Thymus (tissue), 14 donors: ENCODE measurements around the gene DEFB125. TPM values are rescaled to one million over a fixed set of nuclear protein-coding genes. Genes with fewer than 3 reads are reported as not detected.

Experiments used
- DNase-seq, 9 donors: peaks; one replicate each; pipeline ENCODE4 v3.0.0-alpha.2; 2013; ENCODE audit warnings: low spot score in 9 of 9, low read depth in 6 of 9, missing footprints in 1 of 9
- H3K27ac ChIP-seq, 2 donors: one replicate each; pipeline ENCODE4 v1.5.1; 2013; ENCODE audit warnings: control low read depth in 1 of 2, low read depth in 1 of 2, low read length in 1 of 2, mild to moderate bottlenecking in 1 of 2, moderate library complexity in 1 of 2
- H3K27me3 ChIP-seq, 2 donors: one replicate each; pipeline ENCODE4 v1.5.1; 2013; ENCODE audit warnings: low read length in 1 of 2; ENCODE audit not compliant: control insufficient read depth in 2 of 2, insufficient read depth in 1 of 2
- H3K36me3 ChIP-seq, 2 donors: one replicate each; pipeline ENCODE4 v1.5.1; 2013; ENCODE audit warnings: low read length in 1 of 2, mild to moderate bottlenecking in 1 of 2, moderate library complexity in 1 of 2; ENCODE audit not compliant: control insufficient read depth in 2 of 2, insufficient read depth in 2 of 2
- H3K4me1 ChIP-seq, 2 donors: one replicate each; pipeline ENCODE4 v1.5.1; 2013; ENCODE audit warnings: low read length in 2 of 2; ENCODE audit not compliant: control insufficient read depth in 2 of 2, insufficient read depth in 2 of 2
- H3K4me3 ChIP-seq, 2 donors: one replicate each; pipeline ENCODE4 v1.5.1; 2013; ENCODE audit warnings: low read length in 2 of 2, control low read depth in 1 of 2, mild to moderate bottlenecking in 1 of 2
- H3K9me3 ChIP-seq, 2 donors: one replicate each; pipeline ENCODE4 v1.5.1; 2013; ENCODE audit warnings: low read length in 1 of 2, mild to moderate bottlenecking in 1 of 2; ENCODE audit not compliant: control insufficient read depth in 2 of 2, insufficient read depth in 1 of 2
- WGBS: extraction: QIAGEN DNeasy Blood & Tissue Kit; methylation state at CpG from one replicate; pipeline ENCODE4 v1.1.7; 2013; 5-methylcytosine and 5-hydroxymethylcytosine counted together
- long read RNA-seq, 10 donors: transcript quantifications; one replicate each; lab custom pipeline, GENCODE V29; 2026
- polyA plus RNA-seq: library from polyadenylated mRNA; stranded (reverse); fragments of 200-250 nt; gene quantifications from one replicate; pipeline ENCODE4 v1.2.3, GENCODE V29; 2013
- total RNA-seq: library from RNA; stranded (reverse); fragments of 120-200 nt; gene quantifications from one replicate; pipeline ENCODE4 v1.2.4, GENCODE V29; 2013
- donor health status: healthy.

Gene DEFB125
- total RNA-seq (not detected), polyA plus RNA-seq (0.09 TPM)
- long read RNA-seq, donor 1, result 0 reads
- long read RNA-seq, donor 2, result 0 reads
- long read RNA-seq, donor 3, result 0 reads
- long read RNA-seq, donor 4, result 0 reads
- long read RNA-seq, donor 5, result 0 reads
- long read RNA-seq, donor 6, result 0 reads
- long read RNA-seq, donor 7, result 0 reads
- long read RNA-seq, donor 8, result 0 reads
- long read RNA-seq, donor 9, result 0 reads
- long read RNA-seq, donor 10, result 0 reads

- no peaks in the 10 kb centered on the region for H3K27me3 ChIP-seq
Observed at GRCh38 chr20:87401-87800, at the start of gene DEFB125. Gene DEFB125 (plus strand): TSS chr20:87672. CDS start chr20:87710, 38 bp downstream.

DNA sequence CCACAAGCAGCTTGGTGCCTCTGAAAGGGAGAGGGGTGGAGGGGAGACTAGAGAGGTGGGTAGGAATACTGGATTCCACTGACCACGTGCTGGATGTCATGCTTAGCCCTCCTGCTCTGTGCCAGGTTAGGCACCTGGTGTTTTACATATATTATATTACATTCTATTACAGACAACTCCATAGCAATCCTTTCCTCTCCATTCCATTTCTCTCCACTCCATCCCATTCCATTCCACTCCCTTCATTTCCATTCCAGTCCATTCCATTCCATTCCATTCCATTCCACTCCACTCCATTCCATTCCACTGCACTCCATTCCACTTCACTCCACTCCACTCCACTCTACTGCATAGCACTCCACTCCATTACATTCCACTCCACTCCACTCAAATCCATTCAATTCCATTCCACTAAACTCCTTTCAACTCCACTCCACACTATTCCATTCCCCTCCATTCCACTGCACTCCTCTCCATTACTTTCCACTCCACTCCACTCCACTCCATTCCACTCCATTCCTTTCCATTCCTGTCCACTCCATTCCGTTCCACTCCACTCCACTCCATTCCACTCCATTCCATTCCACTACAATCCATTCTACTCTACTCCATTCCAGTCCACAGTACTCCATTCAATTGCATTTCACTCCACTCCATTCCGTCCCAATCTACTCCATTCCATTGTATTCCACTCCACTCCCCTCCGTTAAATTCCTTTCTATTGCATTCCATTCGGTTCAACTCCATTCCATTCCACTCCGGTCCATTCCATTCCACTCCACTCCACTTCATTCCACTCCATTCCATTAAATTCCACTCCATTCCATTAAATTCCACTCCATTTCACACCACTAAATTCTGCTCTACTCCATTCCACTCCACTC is 27.2 kb upstream of the DEFB125 start:
- H3K4me3 ChIP-seq, result no peak overlapping the region
- 70% methylated on average over 6 of the region's 6 CpGs for WGBS

More at GRCh38 chr20:87401-87800, at the start of gene DEFB125:
- H3K4me1 ChIP-seq, result no peaks in the 10 kb centered on the region
- H3K9me3 ChIP-seq, result no peaks in the 10 kb centered on the region
- 68% methylated on average over 3 of the region's 3 CpGs for WGBS
- H3K4me3 ChIP-seq, result no peak within 1 kb of the TSS
- H3K27ac ChIP-seq, result no peak within 1 kb of the TSS
- no peaks in the 10 kb centered on the region for H3K36me3 ChIP-seq
- DNase-seq, result no peak

DNA sequence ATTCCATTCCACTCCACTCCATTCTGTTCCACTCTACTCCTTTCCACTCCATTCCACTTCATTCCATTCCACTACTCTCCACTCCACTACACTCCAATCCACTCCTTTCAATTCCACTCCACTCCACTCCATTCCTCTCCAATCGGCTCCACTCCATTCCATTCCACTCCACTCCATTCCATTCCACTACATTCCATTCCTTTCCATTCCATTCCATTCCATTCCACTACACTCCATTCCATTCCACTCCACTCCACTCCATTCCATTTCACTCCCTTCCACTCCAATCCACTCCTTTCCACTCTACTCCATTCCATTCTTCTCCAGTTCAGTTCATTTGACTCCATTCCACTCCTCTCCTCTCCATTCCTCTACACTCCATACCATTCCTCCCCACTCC is 26.2 kb upstream of the DEFB125 start:
- Histone ChIP-seq H3K27ac (no peak overlapping the region), H3K9me3 (peaks cover 4 to 7% of the 10 kb centered on the region in 2 donors), H3K27me3 (no peaks in the 10 kb centered on the region), H3K4me1 (no peaks in the 10 kb centered on the region), H3K4me3 (no peak overlapping the region), H3K36me3 (no peaks in the 10 kb centered on the region)
- WGBS, result 93% methylated on average over 1 of the region's 1 CpG
- DNase-seq, result no peak

More for the DNA sequence above, 27.2 kb upstream of the DEFB125 start:
- no peaks in the 10 kb centered on the region for H3K36me3 ChIP-seq
- no peaks in the 10 kb centered on the region for H3K4me1 ChIP-seq
- no peak overlapping the region for H3K27ac ChIP-seq
- no peaks in the 10 kb centered on the region for H3K27me3 ChIP-seq
- peaks cover 4 to 7% of the 10 kb centered on the region in 2 donors for H3K9me3 ChIP-seq
- no peak for DNase-seq

DNA sequence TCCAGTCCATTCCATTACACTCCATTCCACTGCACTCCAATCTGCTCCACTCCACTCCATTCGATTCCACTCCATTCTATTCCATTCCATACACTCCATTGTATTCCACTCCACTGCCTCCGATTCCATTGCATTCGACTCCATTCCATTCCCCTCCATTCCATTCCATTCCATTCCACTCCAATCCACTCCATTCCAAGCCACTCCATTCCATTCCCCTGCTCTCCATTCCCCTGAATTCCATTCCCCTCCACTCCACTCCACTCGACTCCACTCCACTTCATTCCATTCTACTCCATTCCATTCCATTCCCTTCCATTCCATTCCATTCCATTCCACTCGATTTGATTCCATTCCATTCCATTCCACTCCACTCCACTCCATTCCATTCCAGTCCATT is 25.7 kb upstream of the DEFB125 start:
- Histone ChIP-seq H3K4me3 (no peak overlapping the region), H3K27me3 (no peaks in the 10 kb centered on the region), H3K4me1 (no peaks in the 10 kb centered on the region), H3K9me3 (peaks cover 4 to 7% of the 10 kb centered on the region in 2 donors), H3K36me3 (no peaks in the 10 kb centered on the region), H3K27ac (no peak overlapping the region)
- WGBS, result 76% methylated on average over 5 of the region's 5 CpGs
- DNase-seq, result no peak

DNA sequence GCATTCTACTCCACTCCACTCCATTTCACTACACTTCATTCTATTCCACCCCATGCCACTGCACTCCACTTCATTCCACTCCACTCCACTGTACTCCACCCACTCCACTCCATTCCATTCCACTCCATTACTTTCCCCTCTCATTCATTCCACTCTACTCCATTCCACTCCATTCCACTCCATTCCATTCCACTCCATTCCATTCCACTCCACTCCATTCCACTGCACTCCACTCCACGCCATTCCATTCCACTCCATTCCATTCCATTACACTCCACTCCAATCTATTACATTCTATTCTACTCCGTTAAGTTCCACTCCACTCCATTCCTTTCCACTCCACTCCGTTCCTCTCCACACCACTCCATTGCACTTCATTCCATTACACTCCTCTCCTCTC is 25.0 kb upstream of the DEFB125 start:
- peaks cover 4 to 7% of the 10 kb centered on the region in 2 donors for H3K9me3 ChIP-seq
- no peaks in the 10 kb centered on the region for H3K4me1 ChIP-seq
- H3K27me3 ChIP-seq, result no peaks in the 10 kb centered on the region
- WGBS, result 75% methylated on average over 3 of the region's 3 CpGs
- no peak for DNase-seq
- H3K4me3 ChIP-seq, result no peak overlapping the region
- H3K36me3 ChIP-seq, result no peaks in the 10 kb centered on the region
- no peak overlapping the region for H3K27ac ChIP-seq

GRCh38 chr20:64026-64603 is 23.4 kb upstream of the DEFB125 start:
- DNase-seq, result no peak
- peaks cover 4 to 7% of the 10 kb centered on the region in 2 donors for H3K9me3 ChIP-seq
- no peak overlapping the region for H3K27ac ChIP-seq
- 95% methylated on average over 3 of the region's 3 CpGs for WGBS
- H3K36me3 ChIP-seq, result no peaks in the 10 kb centered on the region
- H3K27me3 ChIP-seq, result no peaks in the 10 kb centered on the region
- no peak overlapping the region for H3K4me3 ChIP-seq
- no peaks in the 10 kb centered on the region for H3K4me1 ChIP-seq

DNA sequence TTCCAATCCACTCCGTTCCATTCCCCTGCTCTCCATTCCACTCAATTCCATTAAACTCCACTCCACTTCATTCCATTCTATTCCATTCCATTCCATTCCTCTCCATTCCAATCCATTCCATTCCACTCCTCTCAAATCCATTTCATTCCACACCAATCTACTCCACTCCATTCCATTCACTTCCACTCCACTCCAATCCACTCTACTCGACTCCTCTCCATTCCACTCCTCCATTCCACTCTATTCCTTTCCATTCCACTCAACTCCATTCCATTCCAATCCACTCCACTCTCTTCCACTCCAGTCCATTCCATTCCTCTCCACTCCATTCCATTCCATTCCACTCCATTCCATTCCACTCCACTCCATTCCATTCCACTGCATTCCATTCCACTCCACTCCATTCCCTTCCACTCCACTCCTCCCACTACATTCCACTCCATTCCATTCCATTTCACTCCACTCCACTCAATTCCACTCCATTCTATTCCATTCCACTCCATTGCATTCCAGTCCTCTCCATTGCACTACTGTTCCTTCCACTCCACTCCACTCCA is 22.6 kb upstream of the DEFB125 start:
- 83% methylated on average over 2 of the region's 2 CpGs for WGBS
- Histone ChIP-seq H3K9me3 (peaks cover 4 to 7% of the 10 kb centered on the region in 2 donors), H3K36me3 (no peaks in the 10 kb centered on the region), H3K27ac (no peak overlapping the region), H3K4me1 (no peaks in the 10 kb centered on the region), H3K4me3 (no peak overlapping the region), H3K27me3 (no peaks in the 10 kb centered on the region)
- DNase-seq, result no peak

DNA sequence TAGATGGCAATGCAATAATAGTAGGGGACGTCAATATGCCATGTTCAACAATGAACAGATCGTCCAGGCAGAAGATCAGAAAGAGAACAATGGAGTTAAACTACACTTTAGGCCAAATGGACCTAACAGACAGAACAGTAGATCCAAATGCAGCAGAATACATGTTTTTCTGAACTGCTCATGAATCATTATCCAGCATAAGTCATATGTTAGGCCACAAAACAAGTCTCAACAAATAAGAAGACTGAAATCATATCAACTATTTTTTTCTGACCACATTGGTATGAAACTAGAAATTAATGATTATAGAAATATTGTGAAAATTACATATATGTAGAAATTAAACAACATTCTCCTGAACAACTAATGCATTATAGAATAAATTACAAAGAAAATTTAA is 10.2 kb upstream of the DEFB125 start:
- H3K36me3 ChIP-seq, result no peaks in the 10 kb centered on the region
- WGBS, result 60% methylated on average over 2 of the region's 2 CpGs
- no peak overlapping the region for H3K4me3 ChIP-seq
- H3K27me3 ChIP-seq, result no peaks in the 10 kb centered on the region
- H3K9me3 ChIP-seq, result no peaks in the 10 kb centered on the region
- DNase-seq, result no peak
- H3K4me1 ChIP-seq, result no peaks in the 10 kb centered on the region
- no peak overlapping the region for H3K27ac ChIP-seq

GRCh38 chr20:78338-78737 is 9.1 kb upstream of the DEFB125 start:
- Histone ChIP-seq H3K27me3 (no peaks in the 10 kb centered on the region), H3K36me3 (no peaks in the 10 kb centered on the region), H3K27ac (no peak overlapping the region), H3K4me1 (no peaks in the 10 kb centered on the region), H3K9me3 (no peaks in the 10 kb centered on the region), H3K4me3 (no peak overlapping the region)
- DNase-seq, result no peak
